NCI-H1436 (cell line): Measurements from ENCODE around the gene PPP4R1.

Experiments
- DNase-seq: peaks from one replicate; lab custom pipeline; 2025; lab: John Stamatoyannopoulos, UW

Gene PPP4R1

GRCh38 chr18:9507565-9508088, 106.7 kb downstream of the PPP4R1 start:
- DNase-seq = no peak

DNA sequence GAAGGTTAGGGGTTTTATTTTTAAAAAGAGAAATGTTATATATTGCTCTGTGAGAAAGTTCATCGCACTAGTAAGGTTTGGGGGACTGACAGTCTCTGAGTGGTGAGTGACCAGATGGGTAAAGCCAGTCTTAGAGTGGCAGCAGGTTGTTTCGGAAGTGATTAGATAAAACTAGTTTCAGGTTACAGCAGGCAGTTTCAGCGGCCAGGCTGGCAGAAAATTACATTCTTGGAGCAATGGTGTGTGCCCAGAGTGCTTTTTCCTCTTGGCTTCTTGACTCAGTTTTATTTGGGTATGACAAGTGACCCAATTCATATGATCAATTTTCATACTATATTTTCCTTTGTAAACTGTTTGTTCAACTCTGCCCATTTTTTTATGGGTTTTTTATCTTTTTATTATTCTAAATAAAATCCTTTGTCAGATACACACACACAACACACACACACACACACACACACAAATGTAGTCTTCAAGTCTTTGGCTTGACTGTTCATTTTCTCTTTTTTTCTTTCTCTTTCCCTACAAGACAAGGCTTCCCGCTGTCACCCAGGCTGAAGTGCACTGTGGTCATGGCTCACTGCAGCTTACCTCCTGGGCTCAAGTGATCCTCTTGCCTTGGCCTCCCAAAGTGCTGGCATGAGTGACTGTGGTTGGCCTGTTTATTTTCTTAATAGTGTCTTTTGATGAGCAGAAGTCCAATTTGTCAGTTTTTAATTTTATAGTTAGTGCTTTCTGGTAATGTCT, 108.1 kb downstream of the PPP4R1 start:
- no peak for DNase-seq
